HEK293 (cell line): ENCODE measurements around the gene MAP3K7CL.
A peak's percentile ranks its signal among the peaks of the same experiment; 100 is the strongest.

Source experiments
- CTCF ChIA-PET: fragments of 350-600 bp; formaldehyde crosslinking; extraction: SDS; loops from one replicate; lab custom pipeline; 2021; ENCODE audit warnings: antibody characterized with exemption; lab: Yijun Ruan, JAX
- POLR2A ChIA-PET: fragments of 300-600 bp; formaldehyde crosslinking; extraction: SDS; loops from one replicate; lab custom pipeline; 2020; ENCODE audit warnings: antibody characterized with exemption, inconsistent platforms; lab: Yijun Ruan, JAX
- H3K27ac ChIP-seq: fragments of 200-500 bp; sonication (Bioruptor generic); 2 replicates; pipeline ENCODE4 v1.5.1; 2014; ENCODE audit warnings: low read depth, low read length, control low read depth, inconsistent platforms; ENCODE audit errors: extremely low read depth
- H3K36me3 ChIP-seq, 2 experiments: fragments of 200-500 bp in 1 of 2; sonication (Bioruptor generic) in 1 of 2; 1 replicate in 1 of 2; 2 replicates in 1 of 2; pipeline ENCODE4 v1.5.1; 2014 to 2017; ENCODE audit warnings: inconsistent platforms in 2 of 2, low read length in 2 of 2; ENCODE audit not compliant: control insufficient read depth in 2 of 2, insufficient read depth in 1 of 2
- H3K4me1 ChIP-seq: fragments of 200-500 bp; sonication (Bioruptor generic); 2 replicates; pipeline ENCODE4 v1.5.1; 2014; ENCODE audit warnings: mild to moderate bottlenecking, low read length, inconsistent platforms; ENCODE audit not compliant: control insufficient read depth, insufficient read depth
- H3K4me3 ChIP-seq: 2 replicates; pipeline ENCODE4 v1.5.1; 2011; ENCODE audit warnings: low read depth, mild to moderate bottlenecking, control low read depth, low read length, moderate library complexity
- H3K9me3 ChIP-seq: fragments of 200-500 bp; sonication (Bioruptor generic); 2 replicates; pipeline ENCODE4 v1.5.1; 2014; ENCODE audit warnings: low read depth, low read length, inconsistent platforms; ENCODE audit not compliant: control insufficient read depth, insufficient read depth
- GFI1B ChIP-seq: fragments of 450-650 bp; formaldehyde crosslinking; IDR thresholded peaks from 2 replicates; pipeline ENCODE4 v1.5.1; 2016; ENCODE audit warnings: missing biosample characterization, missing genetic modification characterization
- IKZF3 ChIP-seq: fragments of 450-650 bp; IDR thresholded peaks from 2 replicates; pipeline ENCODE4 v1.5.0; 2018; ENCODE audit warnings: missing biosample characterization, mild to moderate bottlenecking, missing genetic modification characterization, moderate library complexity
- KLF10 ChIP-seq: fragments of 450-650 bp; IDR thresholded peaks from 2 replicates; pipeline ENCODE4 v1.5.1; 2018; ENCODE audit warnings: missing biosample characterization, mild to moderate bottlenecking, missing genetic modification characterization
- KLF16 ChIP-seq: fragments of 450-650 bp; formaldehyde crosslinking; IDR thresholded peaks from 2 replicates; pipeline ENCODE4 v1.5.1; 2017; ENCODE audit warnings: missing biosample characterization, missing genetic modification characterization
- KLF9 ChIP-seq: fragments of 450-650 bp; formaldehyde crosslinking; IDR thresholded peaks from 2 replicates; pipeline ENCODE4 v1.5.1; 2016; ENCODE audit warnings: missing biosample characterization, missing genetic modification characterization, low read depth
- SP3 ChIP-seq: fragments of 450-650 bp; formaldehyde crosslinking; IDR thresholded peaks from 2 replicates; pipeline ENCODE4 v1.5.1; 2016; ENCODE audit warnings: missing biosample characterization, missing genetic modification characterization
- ZBTB20 ChIP-seq: fragments of 450-650 bp; formaldehyde crosslinking; IDR thresholded peaks from 2 replicates; pipeline ENCODE4 v1.5.1; 2016; ENCODE audit warnings: missing biosample characterization, missing genetic modification characterization
- ZFP69B ChIP-seq: fragments of 450-650 bp; formaldehyde crosslinking; IDR thresholded peaks from 2 replicates; pipeline ENCODE4 v1.5.1; 2016; ENCODE audit warnings: missing biosample characterization, missing genetic modification characterization
- ZIC2 ChIP-seq: fragments of 450-650 bp; formaldehyde crosslinking; IDR thresholded peaks from 2 replicates; pipeline ENCODE4 v1.5.1; 2016; ENCODE audit warnings: missing biosample characterization, missing genetic modification characterization
- ZNF138 ChIP-seq: fragments of 450-650 bp; formaldehyde crosslinking; IDR thresholded peaks from 2 replicates; pipeline ENCODE4 v1.5.1; 2016; ENCODE audit warnings: missing biosample characterization, missing genetic modification characterization, borderline replicate concordance
- ZNF202 ChIP-seq: fragments of 450-650 bp; formaldehyde crosslinking; IDR thresholded peaks from 2 replicates; pipeline ENCODE4 v1.5.1; 2016; ENCODE audit warnings: missing biosample characterization, missing genetic modification characterization, borderline replicate concordance
- ZNF221 ChIP-seq: fragments of 450-650 bp; formaldehyde crosslinking; IDR thresholded peaks from 2 replicates; pipeline ENCODE4 v1.5.1; 2017; ENCODE audit warnings: missing biosample characterization, missing genetic modification characterization, borderline replicate concordance
- ZNF324 ChIP-seq: fragments of 450-650 bp; formaldehyde crosslinking; IDR thresholded peaks from 2 replicates; pipeline ENCODE4 v1.5.1; 2016; ENCODE audit warnings: missing biosample characterization, missing genetic modification characterization
- ZNF335 ChIP-seq: fragments of 450-650 bp; formaldehyde crosslinking; conservative IDR thresholded peaks from 2 replicates; pipeline ENCODE4 v1.5.1; 2016; ENCODE audit warnings: missing biosample characterization, missing genetic modification characterization
- ZNF366 ChIP-seq: fragments of 450-650 bp; formaldehyde crosslinking; conservative IDR thresholded peaks from 2 replicates; pipeline ENCODE4 v1.5.1; 2016; ENCODE audit warnings: missing biosample characterization, missing genetic modification characterization
- ZNF48 ChIP-seq: fragments of 450-650 bp; formaldehyde crosslinking; IDR thresholded peaks from 2 replicates; pipeline ENCODE4 v1.5.1; 2016; ENCODE audit warnings: missing biosample characterization, missing genetic modification characterization
- ZNF510 ChIP-seq: fragments of 450-650 bp; formaldehyde crosslinking; IDR thresholded peaks from 2 replicates; pipeline ENCODE4 v1.5.1; 2018; ENCODE audit warnings: mild to moderate bottlenecking, missing genetic modification characterization, missing biosample characterization; ENCODE audit not compliant: insufficient replicate concordance
- ZNF629 ChIP-seq: fragments of 450-650 bp; formaldehyde crosslinking; IDR thresholded peaks from 2 replicates; pipeline ENCODE4 v1.5.1; 2017; ENCODE audit warnings: missing biosample characterization, missing genetic modification characterization
- ZNF777 ChIP-seq: fragments of 450-650 bp; formaldehyde crosslinking; IDR thresholded peaks from 2 replicates; pipeline ENCODE4 v1.5.1; 2017; ENCODE audit warnings: missing biosample characterization, missing genetic modification characterization, borderline replicate concordance
- ZNF843 ChIP-seq: fragments of 450-650 bp; formaldehyde crosslinking; IDR thresholded peaks from 2 replicates; pipeline ENCODE4 v1.5.1; 2016; ENCODE audit warnings: missing biosample characterization, missing genetic modification characterization
- ZSCAN30 ChIP-seq: fragments of 450-650 bp; IDR thresholded peaks from 2 replicates; pipeline ENCODE4 v1.5.1; 2018; ENCODE audit warnings: missing biosample characterization, mild to moderate bottlenecking, missing genetic modification characterization, moderate library complexity
- TF ChIP-seq, protein P1 (sequence below): fragments of 450-650 bp; formaldehyde crosslinking; IDR thresholded peaks from 2 replicates; pipeline ENCODE4 v1.5.1; 2016; ENCODE audit warnings: missing biosample characterization, missing genetic modification characterization
- TF ChIP-seq, protein P2 (sequence below): fragments of 450-650 bp; IDR thresholded peaks from 2 replicates; pipeline ENCODE4 v1.5.1; 2018; ENCODE audit warnings: missing biosample characterization, mild to moderate bottlenecking, missing genetic modification characterization
- TF ChIP-seq, protein P3 (sequence below): fragments of 450-650 bp; formaldehyde crosslinking; conservative IDR thresholded peaks from 2 replicates; pipeline ENCODE4 v1.5.1; 2016; ENCODE audit warnings: low read depth, missing biosample characterization, missing genetic modification characterization
- TF ChIP-seq, protein P4 (sequence below): fragments of 450-650 bp; formaldehyde crosslinking; IDR thresholded peaks from 2 replicates; pipeline ENCODE4 v1.5.1; 2016; ENCODE audit warnings: missing biosample characterization, missing genetic modification characterization
- TF ChIP-seq, protein P5 (sequence below): fragments of 450-650 bp; formaldehyde crosslinking; IDR thresholded peaks from 2 replicates; pipeline ENCODE4 v1.5.1; 2017; ENCODE audit warnings: missing biosample characterization, missing genetic modification characterization

The MAP3K7CL gene

DNA sequence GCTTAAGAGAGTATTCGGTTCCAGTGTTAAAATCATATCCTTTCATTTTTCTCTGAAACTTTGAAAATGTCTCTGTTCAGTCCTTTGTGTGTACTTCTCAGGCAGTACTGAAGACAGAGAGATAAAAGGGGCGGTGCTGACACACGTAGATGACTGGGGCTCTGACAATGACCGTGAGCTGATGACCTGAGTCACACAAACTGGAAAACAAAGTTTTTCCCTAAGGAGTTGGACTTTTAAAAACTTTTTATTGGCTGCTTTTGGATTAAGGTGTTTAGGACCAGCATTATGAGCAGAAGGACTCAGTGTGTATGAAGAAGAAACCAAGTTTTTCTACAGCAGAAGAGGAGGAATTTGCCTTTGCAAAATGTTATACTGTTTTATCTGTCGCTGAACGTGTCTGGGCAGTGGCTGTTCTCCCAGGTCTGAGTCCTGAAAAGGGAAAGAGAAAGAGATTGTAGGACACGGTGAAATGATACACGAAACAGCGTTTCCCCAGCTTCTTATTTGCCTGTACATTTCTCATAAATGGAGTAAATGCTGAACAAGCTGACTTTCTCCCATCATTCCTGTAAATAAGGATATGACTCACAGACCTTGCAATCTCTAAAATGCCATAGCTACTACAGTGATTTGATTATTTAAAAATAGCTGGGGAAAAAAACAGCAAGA, 51.5 kb downstream of the MAP3K7CL start (continued):
- TF ChIP-seq, protein P1, sequence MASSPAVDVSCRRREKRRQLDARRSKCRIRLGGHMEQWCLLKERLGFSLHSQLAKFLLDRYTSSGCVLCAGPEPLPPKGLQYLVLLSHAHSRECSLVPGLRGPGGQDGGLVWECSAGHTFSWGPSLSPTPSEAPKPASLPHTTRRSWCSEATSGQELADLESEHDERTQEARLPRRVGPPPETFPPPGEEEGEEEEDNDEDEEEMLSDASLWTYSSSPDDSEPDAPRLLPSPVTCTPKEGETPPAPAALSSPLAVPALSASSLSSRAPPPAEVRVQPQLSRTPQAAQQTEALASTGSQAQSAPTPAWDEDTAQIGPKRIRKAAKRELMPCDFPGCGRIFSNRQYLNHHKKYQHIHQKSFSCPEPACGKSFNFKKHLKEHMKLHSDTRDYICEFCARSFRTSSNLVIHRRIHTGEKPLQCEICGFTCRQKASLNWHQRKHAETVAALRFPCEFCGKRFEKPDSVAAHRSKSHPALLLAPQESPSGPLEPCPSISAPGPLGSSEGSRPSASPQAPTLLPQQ (tag by site-specific recombination): 0 out of 2 replicates have a peak, but pooled peaks have one; percentile 12
- TF ChIP-seq ZNF366 (tag by site-specific recombination) (0 out of 2 replicates have a peak, but pooled peaks have one; percentile 13), ZNF629 (0 out of 2 replicates have a peak, but pooled peaks have one; percentile 20), SP3 (0 out of 2 replicates have a peak, but pooled peaks have one; percentile 9), ZNF138 (tag by site-specific recombination) (no peak), ZSCAN30 (tag by site-specific recombination) (no peak), GFI1B (tag by site-specific recombination) (0 out of 2 replicates have a peak, but pooled peaks have one; percentile 52), ZNF843 (tag by site-specific recombination) (no peak), ZNF202 (tag by site-specific recombination) (no peak), ZIC2 (tag by site-specific recombination) (no peak), ZNF335 (peak; percentile 91), ZNF510 (no peak), ZNF221 (tag by site-specific recombination) (no peak), ZNF324 (tag by site-specific recombination) (no peak), ZBTB20 (tag by site-specific recombination) (0 out of 2 replicates have a peak, but pooled peaks have one; percentile 38), IKZF3 (tag by site-specific recombination) (no peak)
- TF ChIP-seq, protein P2, sequence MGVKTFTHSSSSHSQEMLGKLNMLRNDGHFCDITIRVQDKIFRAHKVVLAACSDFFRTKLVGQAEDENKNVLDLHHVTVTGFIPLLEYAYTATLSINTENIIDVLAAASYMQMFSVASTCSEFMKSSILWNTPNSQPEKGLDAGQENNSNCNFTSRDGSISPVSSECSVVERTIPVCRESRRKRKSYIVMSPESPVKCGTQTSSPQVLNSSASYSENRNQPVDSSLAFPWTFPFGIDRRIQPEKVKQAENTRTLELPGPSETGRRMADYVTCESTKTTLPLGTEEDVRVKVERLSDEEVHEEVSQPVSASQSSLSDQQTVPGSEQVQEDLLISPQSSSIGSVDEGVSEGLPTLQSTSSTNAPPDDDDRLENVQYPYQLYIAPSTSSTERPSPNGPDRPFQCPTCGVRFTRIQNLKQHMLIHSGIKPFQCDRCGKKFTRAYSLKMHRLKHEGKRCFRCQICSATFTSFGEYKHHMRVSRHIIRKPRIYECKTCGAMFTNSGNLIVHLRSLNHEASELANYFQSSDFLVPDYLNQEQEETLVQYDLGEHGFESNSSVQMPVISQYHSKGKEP (tag by site-specific recombination): no peak
- TF ChIP-seq, protein P3, sequence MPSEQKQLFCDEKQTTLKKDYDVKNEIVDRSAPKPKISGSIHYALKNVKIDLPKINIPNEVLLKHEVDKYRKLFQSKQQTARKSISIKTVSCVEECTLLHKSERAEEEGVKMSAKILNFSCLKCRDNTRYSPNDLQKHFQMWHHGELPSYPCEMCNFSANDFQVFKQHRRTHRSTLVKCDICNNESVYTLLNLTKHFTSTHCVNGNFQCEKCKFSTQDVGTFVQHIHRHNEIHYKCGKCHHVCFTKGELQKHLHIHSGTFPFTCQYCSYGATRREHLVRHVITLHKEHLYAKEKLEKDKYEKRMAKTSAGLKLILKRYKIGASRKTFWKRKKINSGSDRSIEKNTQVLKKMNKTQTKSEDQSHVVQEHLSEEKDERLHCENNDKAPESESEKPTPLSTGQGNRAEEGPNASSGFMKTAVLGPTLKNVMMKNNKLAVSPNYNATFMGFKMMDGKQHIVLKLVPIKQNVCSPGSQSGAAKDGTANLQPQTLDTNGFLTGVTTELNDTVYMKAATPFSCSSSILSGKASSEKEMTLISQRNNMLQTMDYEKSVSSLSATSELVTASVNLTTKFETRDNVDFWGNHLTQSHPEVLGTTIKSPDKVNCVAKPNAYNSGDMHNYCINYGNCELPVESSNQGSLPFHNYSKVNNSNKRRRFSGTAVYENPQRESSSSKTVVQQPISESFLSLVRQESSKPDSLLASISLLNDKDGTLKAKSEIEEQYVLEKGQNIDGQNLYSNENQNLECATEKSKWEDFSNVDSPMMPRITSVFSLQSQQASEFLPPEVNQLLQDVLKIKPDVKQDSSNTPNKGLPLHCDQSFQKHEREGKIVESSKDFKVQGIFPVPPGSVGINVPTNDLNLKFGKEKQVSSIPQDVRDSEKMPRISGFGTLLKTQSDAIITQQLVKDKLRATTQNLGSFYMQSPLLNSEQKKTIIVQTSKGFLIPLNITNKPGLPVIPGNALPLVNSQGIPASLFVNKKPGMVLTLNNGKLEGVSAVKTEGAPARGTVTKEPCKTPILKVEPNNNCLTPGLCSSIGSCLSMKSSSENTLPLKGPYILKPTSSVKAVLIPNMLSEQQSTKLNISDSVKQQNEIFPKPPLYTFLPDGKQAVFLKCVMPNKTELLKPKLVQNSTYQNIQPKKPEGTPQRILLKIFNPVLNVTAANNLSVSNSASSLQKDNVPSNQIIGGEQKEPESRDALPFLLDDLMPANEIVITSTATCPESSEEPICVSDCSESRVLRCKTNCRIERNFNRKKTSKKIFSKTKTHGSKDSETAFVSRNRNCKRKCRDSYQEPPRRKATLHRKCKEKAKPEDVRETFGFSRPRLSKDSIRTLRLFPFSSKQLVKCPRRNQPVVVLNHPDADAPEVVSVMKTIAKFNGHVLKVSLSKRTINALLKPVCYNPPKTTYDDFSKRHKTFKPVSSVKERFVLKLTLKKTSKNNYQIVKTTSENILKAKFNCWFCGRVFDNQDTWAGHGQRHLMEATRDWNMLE: 0 out of 2 replicates have a peak, but pooled peaks have one; percentile 10
- TF ChIP-seq, all 188 proteins: peak for 15

DNA sequence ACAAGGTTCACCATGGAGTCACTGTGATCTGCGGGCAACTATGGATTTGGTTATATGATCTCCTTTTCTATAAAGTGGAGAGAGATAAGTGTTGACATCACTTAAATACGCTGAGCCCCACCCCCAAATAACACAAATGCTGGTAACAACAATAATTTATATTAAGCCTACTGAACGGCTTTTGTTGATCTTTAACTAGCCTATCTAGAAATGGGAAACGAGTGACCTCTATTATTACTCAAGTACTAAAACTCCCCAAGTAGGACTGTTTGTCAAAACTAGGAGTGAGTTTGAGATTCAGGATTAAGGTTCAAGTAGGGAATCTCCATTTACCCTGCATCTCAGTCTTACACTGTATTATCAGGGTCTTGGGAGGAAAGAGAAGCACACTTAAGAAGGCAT, 52.2 kb downstream of the MAP3K7CL start:
- Histone ChIP-seq H3K27ac (no peak overlapping the region), H3K4me3 (no peak overlapping the region), H3K4me1 (no peaks in the 10 kb centered on the region), H3K36me3 (no peaks in the 10 kb centered on the region), H3K9me3 (no peaks in the 10 kb centered on the region)
- ChIA-PET CTCF (interaction anchor here (0.6 kb wide), 1 partner anchor 26 kb away, joined by 3 read pairs; no protein-coding TSS in a partner anchor), POLR2A (interaction anchor here (0.8 kb wide), 1 partner anchor 9 kb away, joined by 3 read pairs; no protein-coding TSS in a partner anchor)
- no peak for TF ChIP-seq KLF9 (tag by site-specific recombination)
- TF ChIP-seq, protein P4, sequence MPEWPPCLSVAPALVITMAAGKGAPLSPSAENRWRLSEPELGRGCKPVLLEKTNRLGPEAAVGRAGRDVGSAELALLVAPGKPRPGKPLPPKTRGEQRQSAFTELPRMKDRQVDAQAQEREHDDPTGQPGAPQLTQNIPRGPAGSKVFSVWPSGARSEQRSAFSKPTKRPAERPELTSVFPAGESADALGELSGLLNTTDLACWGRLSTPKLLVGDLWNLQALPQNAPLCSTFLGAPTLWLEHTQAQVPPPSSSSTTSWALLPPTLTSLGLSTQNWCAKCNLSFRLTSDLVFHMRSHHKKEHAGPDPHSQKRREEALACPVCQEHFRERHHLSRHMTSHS: no peak
- no peak for TF ChIP-seq ZNF48 (tag by site-specific recombination)
- TF ChIP-seq KLF16 (tag by site-specific recombination): 0 out of 2 replicates have a peak, but pooled peaks have one; percentile 43
- TF ChIP-seq KLF10 (tag by site-specific recombination): no peak
- TF ChIP-seq, protein P5, sequence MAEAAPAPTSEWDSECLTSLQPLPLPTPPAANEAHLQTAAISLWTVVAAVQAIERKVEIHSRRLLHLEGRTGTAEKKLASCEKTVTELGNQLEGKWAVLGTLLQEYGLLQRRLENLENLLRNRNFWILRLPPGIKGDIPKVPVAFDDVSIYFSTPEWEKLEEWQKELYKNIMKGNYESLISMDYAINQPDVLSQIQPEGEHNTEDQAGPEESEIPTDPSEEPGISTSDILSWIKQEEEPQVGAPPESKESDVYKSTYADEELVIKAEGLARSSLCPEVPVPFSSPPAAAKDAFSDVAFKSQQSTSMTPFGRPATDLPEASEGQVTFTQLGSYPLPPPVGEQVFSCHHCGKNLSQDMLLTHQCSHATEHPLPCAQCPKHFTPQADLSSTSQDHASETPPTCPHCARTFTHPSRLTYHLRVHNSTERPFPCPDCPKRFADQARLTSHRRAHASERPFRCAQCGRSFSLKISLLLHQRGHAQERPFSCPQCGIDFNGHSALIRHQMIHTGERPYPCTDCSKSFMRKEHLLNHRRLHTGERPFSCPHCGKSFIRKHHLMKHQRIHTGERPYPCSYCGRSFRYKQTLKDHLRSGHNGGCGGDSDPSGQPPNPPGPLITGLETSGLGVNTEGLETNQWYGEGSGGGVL: no peak
- no peak for TF ChIP-seq ZFP69B
- no peak for TF ChIP-seq ZNF777 (tag by site-specific recombination)
- no peak for TF ChIP-seq SP3
- TF ChIP-seq ZNF221 (tag by site-specific recombination): no peak
- no peak for TF ChIP-seq ZIC2 (tag by site-specific recombination)
